AG20443 (cell line): ENCODE results near the gene PLPPR1.

Experiments
- DNase-seq: peaks from one replicate; pipeline ENCODE4 v3.0.0; 2012; ENCODE audit warnings: low spot score, mixed read lengths

Gene PLPPR1

DNA sequence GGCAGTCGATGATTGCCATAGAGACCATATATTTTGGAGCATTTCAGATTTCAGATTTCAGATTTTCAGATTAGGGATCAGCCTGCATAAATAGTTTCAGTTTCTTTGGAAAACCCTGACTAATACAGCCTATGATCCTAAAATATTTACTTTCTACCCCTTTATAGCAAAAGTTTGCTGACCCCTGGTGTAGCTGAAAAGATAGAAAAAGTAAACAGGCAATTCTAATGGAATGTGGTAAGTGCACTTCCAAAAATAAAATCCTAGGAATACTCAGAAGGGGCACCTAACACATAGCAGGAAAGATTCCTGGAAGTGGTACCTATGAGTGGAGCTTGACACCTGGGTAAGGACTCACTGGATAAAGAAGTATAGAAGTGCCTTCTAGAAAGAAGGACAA, 321.8 kb downstream of the PLPPR1 start:
- DNase-seq, result no peak

DNA sequence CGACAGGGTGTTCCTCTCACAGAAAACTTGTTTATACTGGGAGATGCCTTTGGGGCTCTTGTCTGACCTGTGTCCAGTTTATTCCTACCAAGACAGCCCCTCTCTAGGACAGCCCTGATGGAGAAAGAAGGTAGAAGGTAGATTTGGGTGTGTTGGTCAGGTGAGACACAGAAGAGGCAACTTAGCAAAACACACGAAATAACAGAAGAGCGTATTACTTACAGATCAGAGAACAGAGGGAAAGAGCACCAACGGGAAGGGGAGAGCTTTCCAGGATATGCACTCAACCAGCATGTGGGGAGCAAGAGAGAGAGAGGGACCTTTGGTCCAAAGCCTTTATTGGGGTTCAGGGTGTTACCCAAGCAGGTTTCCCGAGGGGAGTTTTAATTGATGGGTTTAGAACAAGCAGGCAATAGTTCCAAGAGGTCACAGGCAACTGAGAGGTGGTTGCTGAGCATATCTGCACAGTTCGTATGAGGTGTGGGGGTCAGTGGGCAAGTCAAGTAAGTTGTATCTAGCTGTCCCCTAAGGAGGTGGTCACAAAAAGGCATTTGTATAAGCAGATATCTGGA, 324.5 kb downstream of the PLPPR1 start:
- DNase-seq, result no peak

DNA sequence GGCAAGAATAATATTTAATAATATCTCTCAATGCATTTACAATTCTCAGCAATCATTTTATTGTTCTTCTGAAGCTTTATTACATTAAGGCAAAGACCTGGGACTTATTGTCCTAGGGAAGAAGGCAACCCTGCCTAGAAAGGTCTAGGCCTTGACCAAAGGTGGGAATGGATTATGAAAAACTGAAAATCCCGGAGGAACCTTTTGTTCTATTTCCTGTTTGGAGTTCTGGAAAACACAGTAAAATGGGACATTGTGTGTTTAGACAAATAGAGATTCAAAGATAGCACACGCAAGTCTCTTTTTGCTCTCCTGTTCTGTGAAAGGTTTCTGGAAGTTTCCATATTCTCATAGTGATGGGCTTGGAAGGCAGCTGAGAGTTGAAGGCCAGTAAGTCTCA, 325.2 kb downstream of the PLPPR1 start:
- no peak for DNase-seq

DNA sequence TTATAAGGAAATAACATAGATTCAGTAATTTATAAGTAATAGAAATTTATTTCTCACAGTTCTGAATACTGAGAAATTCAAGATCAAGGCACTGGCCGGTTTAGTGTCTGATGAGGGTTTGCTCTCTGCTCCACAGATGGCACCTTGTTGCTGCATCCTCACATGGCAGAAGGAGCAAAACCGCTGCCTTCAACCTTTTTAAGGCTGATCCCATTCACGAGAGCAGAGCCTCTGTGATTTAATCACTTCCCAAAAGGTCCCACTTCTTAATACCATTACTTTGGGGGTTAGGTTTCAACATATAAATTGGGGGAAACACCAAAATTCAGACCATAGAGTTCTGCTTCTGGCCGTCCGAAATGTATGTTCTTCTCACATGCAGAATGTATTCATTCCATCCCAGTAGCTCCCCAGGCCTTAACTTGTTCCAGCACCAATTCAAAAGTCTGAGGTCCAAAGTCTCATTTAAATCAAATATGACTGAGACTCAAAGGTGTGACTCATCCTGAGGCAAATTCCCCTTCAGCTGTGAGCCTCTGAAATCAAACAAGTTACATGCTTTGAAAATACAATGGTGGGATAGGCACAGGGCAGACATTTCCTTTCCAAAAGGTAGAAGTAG, 325.7 kb downstream of the PLPPR1 start:
- DNase-seq, result no peak

DNA sequence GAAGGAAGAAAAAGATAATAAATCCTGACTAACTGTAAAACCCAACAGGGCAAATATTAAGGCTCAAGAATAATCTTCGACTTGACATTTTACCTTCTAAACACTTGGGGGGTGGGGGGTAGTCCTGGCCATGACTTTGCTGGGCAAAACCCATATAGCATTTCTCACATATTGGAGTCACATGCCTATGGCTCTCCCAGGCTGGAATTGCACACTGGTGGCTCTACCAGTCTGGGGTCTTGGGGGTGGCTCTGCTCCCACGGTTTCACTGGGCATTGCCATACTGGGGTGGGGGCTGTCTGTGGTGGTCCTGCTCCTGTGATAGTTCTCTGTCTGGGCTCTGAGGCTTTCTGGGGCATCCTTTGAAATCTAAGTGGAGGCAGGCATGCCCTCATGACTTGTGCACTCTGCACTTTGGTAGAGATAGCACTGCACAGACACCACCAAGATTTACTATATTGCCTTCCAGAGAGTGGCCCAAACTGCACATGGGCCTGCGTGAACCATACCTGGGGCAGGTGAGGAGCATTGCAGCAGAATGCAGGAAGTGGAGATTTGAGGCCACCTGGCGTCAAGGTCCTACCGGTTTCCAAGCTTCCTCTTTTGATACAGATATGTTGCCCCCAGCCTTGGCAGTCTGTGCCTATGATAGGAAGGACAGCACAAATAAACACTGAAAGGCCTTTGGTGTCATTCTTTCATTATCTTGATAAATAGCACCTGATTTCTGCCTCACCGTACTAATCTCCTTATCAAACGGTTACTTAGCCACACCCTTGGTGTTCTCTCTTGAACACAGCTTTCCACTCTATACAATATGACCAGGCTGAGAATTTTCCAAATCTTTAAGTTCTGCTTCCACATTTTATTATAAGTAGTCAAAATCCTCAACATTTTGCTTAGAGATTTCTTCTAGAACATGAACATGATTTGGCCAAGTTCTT, 326.5 kb downstream of the PLPPR1 start:
- no peak for DNase-seq

DNA sequence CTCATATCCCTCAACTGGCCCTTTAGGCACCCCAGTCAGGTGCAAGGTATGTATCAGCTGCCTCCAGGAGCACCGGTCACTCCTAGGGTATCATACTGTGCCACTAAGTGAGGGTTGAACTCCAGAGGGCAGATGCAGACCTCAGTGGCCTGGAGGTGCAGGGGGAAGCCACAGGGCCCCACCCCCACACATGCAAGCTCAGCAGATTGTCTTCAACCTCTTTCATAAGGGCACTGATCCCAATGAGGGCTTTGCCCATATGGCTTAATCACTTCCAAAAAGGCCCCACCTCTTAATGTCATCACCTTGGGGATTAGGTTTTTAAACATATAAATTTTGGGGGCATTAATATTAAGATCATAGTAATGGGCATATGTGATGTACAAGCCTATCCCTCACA, 328.1 kb downstream of the PLPPR1 start:
- no peak for DNase-seq

DNA sequence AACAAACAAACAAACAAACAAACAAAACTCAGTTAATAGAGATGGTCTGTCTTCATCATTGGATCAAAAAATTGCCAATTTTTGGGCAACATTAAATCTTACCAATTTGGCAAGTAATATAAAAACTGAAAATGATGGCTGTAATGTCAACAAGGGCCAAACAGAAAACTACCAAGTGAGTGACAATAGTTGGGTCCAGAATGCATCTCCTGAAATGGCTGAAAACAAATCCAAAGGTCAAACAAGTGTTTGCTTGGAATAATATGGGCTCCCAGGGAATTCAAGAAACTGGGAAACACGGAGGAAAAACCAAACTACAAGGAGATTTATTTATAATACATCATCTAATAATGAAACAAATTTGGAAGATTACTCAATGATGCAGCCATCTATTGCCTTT, 331.2 kb downstream of the PLPPR1 start:
- no peak for DNase-seq

DNA sequence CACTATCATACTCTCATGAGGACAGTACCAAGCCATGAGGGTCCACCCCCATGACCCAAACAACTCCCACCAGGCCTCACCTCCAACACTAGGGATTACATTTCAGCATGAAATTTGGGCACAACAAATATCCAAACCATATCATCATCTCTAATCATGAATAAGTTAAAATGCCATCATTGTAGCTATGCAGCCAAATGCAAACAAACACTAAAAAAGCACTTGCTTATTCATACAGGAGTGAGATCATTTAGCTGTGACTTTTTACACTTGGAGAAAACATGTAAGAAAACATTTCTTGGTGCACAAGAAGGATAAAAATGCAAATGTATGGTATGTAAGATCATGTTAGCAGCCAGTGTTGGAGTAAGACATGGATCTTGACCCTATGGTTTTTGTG, 332.1 kb downstream of the PLPPR1 start:
- DNase-seq, result no peak

DNA sequence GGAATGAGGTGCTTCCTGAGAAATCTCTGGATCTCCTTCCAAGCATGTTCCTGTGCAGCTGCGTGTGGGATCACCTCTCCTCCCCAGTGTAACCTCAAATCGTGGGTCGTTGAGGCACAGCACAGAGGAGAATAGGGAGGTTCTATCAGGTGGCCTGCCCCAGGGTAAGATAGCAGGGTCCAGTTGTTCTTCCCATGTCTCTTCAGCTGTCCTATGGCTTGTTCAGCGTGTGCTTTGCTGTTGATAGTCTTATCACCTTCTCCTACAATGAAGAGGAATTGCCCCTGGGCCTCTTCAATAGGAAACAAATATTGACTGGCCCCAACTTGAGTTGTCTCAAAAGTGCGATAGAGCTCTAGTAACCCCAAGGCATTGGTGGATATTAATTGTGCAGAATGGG, 333.9 kb downstream of the PLPPR1 start:
- DNase-seq, result no peak

DNA sequence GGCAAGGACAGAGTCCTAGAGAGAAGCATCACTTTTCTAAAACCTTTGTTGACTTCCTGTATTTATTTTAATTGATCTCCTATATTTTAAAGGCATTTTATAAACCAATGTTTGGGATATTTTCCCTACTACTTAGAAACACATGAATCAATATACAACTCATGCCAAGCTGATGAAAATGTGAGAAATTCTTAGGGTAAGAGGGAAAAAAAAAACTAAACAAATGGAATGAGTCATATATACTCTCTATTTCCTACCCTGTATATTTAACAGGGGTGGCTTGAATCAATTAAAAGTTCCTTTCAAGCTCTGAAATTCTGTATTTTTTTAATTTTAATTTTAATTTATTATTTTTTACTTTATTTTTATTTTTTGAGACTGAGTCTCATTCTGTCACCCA, 336.7 kb downstream of the PLPPR1 start:
- DNase-seq, result no peak

DNA sequence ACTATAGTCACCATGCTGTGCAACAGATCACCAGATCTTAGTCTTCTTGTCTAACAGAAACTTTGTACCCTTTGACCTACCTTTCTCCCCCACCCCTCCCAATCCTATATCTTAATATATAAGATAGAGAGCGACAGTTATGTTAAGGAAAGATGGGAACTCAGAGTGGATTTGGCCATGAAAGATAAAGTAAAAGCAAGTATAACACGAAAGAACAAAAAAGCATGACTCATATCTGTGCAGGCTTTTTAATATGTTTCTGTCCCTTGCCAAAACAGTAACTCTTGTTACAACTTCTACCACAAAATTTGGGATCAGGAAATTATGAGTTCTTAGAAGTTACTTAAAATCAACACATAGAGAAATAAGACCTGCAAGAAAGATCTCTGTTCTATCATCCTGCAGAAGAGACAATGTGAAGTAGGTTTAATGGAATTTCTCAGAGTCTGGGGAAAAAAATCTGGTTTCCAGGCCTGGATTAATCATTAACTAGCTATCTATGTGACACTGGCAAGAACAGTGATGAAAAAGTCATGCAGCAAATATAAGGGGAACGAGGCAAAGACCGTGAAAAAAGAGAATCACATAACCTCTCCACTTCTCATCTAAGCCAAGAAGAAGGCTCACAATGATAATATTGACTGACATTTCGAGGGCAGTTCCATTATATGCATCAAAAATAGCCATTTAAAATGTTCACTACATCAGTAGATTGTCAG, 337.7 kb downstream of the PLPPR1 start:
- DNase-seq, result peak; percentile 41

DNA sequence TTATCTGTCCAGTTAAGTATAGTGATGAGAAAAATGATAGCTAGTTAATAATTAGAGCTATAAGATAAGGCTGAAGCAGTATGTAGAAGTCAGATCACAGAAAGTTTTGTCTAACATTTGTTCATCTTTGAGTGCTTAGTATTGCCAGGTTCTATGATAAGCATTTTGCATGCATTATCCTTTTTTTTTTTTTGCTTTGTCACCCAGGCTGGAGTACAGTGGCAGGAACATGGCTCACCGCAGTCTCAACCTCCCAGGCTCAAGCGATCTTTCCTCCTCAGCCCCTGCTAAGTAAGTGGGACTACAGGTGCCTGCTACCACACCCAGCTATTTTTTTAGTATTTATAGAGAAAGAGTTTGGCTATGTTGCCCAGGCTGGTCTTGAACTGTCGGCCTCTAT, 338.8 kb downstream of the PLPPR1 start:
- DNase-seq, result no peak

DNA sequence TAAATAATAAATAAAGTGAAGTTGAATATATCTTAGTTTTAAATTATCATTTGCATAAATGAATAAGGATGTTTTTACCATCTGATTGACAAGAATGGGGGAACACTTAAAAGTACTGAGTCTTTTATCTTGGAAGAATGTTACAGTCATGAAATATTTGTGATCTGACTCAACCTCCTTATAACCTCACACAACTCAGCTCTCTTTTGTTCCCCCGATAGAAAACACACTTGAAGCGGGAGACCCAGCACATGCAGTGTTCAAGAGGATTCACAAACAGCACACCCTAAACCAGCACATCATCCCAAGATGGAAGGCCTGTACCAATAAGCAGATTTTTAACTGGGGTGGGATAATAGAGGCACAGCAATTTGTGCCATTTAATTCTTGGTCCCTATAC, 340.8 kb downstream of the PLPPR1 start:
- no peak for DNase-seq

DNA sequence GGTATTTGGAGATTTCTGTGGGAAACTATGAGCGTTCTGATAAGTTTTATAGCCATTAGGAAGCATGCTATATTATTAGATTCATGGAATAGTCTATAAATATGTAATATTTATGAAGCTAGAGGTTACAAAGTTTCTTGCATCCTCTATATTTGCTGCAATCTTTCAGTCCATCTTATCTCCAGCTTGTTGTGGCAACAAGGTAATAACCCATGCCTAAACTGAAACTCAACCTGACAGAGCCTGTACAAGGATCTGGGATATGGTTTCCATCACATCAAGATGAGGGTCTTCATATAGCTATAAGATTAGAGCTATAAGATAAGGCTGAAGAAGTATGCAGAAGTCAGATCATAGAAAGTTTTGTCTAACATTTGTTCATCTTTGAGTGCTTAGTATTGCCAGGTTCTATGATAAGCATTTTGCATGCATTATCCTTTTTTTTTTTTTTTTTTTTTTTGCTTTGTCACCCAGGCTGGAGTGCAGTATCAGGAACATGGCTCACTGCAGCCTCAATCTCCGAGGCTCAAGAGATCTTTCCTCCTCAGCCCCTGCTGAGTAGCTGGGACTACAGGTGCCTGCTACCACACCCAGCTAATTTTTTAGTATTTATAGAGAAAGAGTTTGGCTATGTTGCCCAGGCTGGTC, 341.5 kb downstream of the PLPPR1 start:
- DNase-seq, result no peak

DNA sequence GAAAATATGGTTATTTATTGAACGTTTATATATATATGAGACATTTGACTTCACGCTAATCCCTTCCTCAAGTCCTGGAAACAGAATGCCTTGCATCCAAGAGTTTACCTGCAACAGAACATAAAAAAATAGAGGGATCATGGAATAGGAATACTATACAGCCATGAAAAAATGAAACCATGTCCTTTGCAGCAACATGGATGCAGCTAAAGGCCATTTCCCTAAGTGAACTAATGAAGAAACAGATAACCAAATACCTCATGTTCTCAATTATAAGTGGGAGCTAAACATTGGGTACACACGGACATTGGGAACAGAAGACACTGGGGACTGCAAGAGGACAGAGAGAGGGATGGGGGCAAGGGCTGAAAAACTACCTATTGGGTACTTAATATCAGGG, 343.3 kb downstream of the PLPPR1 start:
- no peak for DNase-seq

DNA sequence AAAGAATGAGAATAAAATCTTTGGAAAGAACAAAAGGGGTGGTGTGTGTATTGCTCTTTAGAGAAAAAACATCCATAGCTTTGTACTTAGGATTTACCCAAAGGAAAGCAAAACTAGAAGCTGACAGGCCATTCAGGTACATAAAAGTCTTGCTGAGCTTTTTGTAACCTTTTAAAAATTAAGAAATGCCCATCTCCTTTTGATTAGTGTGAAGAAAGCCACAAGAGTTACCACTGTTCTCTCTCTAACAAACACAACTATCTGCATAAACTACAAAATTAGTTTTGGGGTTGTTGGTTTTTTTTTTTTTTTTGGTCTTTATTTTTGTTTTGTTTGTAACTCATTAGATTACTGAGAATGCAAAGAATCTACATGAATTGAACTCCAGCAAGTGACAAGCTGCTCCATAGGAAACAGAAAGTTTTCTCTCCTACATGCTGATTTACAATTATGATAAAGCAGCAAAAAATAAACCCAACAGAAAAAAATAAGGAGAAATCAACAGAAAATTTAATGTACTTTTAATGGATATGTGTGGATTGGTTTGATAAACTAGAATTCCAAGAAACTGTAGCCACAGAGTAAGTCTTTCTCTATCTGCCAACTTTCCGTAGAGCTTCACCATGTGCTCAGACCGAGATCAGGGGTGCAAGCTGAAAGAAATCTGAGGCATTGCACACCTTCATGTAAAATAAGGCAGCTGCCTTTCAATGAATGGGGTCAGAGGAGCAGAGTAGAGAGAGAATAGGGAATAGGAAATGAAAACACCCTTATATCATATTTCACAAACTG, 344.0 kb downstream of the PLPPR1 start:
- DNase-seq, result no peak
